NOMO-1 treated with dmso at 0.1 percent for 144 hours (cell line): ENCODE measurements around the gene ITGA3.

Source experiments
- DNase-seq: peaks from one replicate; lab custom pipeline; 2025; ENCODE audit not compliant: unreplicated experiment; lab: John Stamatoyannopoulos, UW

Gene ITGA3

GRCh38 chr17:50055426-50056216 is at the start of gene ITGA3:
Gene ITGA3 (plus strand): TSS chr17:50056110. CDS start chr17:50056440, 330 bp downstream.
- peak; percentile 9 for DNase-seq

- DNase-seq, result no peak
Measured at GRCh38 chr17:50009282-50009681, 46.6 kb upstream of the ITGA3 start.

- no peak for DNase-seq
Measured at GRCh38 chr17:50013079-50013478, 42.8 kb upstream of the ITGA3 start.

DNA sequence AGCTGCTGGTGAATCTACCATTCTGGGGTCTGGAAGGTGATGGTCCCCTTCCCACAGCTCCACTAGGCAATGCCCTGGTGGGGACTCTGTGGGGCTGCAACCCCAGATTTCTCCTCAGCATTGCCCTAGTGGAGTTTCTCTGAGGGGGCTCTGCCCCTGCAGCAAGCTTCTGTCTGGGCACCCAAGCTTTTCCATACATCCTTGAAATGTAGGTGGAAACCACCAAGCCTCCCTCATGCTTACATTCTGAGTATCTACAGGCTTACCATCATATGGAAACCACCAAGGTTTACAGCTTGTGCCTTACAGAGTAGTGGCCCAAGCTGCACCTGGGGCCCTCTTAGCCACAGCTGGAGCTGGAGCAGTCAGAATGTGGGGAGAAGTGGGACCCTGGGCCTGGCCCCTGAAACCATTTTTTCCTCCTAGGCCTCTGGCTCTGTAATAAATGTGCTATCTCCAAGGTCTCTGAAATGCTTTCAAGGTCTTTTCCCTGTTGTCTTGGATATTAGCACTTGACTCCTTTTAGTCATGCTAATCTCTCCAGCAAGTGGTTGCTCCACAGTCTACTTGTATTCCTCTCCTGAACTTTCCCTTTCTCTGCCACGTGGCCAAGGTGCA is 41.3 kb upstream of the ITGA3 start:
- no peak for DNase-seq

DNA sequence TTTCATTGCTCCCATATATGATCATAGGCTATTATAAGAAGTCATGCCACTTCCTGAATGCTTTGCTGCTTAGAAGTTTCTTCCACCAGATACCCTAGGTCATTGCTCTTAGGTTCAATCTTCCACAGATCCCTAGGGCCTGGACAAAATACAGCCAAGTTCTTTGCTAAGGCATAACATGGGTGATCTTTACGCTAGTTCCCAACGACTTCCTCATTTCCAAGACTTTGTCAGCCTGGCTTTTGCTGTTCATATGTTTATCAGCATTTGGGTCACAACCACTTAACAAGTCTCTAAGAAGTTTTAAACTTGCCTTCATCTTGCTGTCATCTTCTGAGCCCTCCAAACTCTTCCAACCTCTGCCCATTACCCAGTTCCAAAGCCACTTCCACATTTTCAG is 40.8 kb upstream of the ITGA3 start:
- no peak for DNase-seq

GRCh38 chr17:50018909-50019308 is 37.0 kb upstream of the ITGA3 start:
- DNase-seq, result no peak

- DNase-seq, result peak; percentile 30
Measured at GRCh38 chr17:50020841-50021599, 34.9 kb upstream of the ITGA3 start.

- no peak for DNase-seq
Measured at GRCh38 chr17:50021681-50022370, 34.1 kb upstream of the ITGA3 start.

DNA sequence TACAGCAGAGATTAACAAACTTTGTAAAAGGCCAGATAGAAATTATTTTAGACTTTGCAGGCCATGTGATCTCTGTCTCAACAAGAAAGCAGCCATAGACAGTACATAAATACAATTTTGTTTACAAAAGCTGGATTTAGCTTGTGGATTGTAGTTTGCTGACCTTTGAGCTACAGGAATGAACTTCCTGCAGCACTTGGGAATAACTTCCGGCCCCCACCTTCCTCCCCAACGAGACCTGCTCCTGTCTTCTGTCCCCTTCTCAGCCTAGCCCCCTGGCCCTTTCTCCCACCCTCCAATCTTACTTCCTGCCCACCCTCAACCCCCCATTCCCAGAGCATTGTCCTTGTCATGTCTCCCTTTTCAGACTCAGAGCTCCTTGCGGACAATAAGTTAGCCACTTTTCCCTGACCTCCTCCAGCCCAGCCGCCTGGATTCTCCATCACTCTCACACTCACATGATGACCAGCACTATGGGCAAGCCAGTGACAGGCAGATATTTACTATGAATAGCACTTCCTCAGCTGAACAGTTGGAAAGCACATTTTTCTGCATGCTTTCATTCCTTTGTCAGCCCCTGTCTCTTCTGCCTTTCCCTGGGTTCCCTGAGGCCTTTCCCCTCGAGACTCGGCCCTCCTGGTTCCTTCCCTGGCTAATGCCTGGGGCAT is 33.3 kb upstream of the ITGA3 start:
- no peak for DNase-seq

- DNase-seq, result no peak
Measured at GRCh38 chr17:50023520-50023919, 32.4 kb upstream of the ITGA3 start.

DNA sequence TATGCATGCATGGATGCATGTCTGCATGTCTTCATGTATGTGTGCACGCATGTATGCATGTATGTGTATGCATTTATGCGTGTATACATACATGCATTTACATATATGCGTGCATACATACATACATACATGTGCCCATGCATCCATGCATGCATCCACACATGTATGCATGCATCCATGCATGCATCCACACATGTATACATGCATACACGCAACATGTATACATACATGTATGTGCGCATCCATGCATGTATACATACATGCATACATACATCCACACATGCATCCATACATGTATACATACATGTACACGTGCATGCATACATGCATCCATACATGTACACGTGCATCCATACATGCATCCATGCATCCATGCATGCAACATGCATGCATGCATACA is 31.1 kb upstream of the ITGA3 start:
- DNase-seq, result no peak

DNA sequence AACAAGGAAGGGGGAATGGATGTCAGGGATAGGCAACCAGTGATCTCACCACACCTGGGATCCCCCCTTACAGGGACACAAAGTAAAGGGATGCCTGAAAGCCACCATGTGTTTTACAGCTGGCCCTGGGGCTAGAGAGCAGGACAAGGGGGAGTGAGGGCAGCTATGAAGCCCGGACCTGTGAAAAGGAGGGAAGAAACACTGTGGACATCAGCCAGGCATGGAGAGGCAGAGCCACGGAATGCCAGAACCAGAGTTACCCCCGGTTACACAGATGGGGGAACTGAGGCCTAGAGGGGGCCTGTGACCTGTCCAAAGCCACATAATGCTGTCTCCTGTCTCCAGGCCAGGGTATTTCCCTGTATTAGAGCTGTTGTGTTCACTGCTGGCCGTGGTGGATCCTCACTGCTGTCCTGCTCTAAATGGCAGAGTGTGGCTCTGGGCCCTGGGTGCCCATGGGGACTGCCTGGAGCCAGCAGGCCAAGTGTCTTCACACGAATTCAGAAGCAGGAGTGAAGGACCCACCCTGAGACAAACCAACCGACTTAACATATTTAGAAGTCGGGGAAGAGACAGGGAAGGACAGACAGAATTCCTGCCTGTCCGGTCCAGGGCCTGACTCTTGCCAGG is 29.7 kb upstream of the ITGA3 start:
- no peak for DNase-seq

GRCh38 chr17:50026837-50027171 is 29.1 kb upstream of the ITGA3 start:
- DNase-seq, result no peak

DNA sequence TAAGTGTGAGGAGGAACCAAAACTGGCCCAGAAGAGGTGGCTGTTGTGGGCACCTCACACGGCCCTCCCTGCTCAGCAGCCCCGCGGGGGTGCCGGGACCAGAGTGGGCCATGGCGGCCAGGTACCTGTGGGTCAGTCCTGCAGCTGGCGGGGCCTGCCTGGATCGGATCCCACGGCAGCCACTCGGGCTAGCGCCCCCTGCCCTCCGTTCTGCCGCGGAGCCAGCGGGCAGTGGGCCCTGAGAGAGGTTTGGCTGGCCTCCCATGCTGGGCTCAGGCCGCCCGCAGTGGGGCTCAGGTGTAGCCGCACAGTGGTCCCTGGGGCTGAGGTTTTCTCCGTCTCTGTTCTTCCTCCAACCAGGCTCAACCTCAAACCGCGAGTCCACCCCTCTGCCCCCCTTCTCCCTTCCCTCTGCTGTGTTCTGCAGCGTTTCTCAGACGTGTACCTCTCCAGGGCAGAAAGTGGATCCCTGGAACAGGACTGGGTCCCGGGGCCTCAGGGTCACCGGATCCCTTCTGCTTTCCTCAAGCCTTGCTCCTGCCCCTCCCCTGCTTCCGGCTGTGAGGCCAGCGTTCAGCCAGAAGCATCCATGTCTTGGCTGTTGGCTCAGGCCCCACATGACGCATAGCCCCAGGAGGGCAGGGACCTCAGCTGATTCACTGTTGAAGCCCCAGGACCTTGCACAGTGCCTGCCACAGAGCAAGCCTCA is 28.6 kb upstream of the ITGA3 start:
- DNase-seq, result no peak

GRCh38 chr17:50027881-50028735 is 27.8 kb upstream of the ITGA3 start:
- no peak for DNase-seq

- DNase-seq, result no peak
Measured at GRCh38 chr17:50028736-50029120, 27.2 kb upstream of the ITGA3 start.

DNA sequence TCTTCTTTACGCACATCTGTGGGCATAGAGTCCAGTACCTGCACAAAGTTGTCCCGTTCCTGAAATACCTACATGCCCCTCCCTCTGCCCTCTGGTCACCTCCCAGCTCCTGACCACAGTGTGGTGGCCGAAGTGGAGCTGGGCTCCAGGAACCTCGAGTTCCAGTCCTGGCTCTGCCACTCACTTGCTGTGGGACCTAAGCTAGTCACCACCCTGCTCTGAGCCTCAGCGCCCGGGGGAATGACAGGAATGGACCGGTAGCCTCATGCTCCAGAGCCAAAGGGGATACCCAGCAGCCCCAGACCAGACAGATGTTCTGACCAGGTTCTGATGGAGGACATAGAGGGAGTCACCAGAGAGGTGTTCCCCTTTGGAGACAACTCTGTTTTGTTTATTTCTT is 26.7 kb upstream of the ITGA3 start:
- DNase-seq, result no peak

DNA sequence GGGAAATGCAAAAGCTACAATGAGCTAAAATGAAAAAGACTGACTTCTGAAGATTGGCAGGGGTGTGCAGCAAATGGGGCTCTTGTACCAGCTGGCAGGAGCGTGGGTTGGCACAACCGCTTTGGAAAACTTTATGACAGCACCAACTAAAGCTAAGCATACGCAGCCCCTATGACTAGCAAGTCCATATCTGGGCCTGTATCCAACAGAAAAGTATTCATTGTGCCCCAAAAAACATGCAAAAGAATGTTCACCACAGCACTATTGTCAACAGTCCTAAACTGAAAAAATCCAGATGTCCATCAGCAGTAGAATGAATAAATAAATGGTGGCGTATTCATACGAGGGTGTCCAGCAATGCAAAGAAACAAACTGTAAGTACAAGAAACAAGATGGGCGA is 22.6 kb upstream of the ITGA3 start:
- no peak for DNase-seq
